ENCODE results near the gene TEFM. TPM values are rescaled to one million over a fixed set of nuclear protein-coding genes. Genes with fewer than 3 reads are reported as not detected.

The TEFM gene
- polyA plus RNA-seq, 1 experiment, result 16.6 TPM

DNA sequence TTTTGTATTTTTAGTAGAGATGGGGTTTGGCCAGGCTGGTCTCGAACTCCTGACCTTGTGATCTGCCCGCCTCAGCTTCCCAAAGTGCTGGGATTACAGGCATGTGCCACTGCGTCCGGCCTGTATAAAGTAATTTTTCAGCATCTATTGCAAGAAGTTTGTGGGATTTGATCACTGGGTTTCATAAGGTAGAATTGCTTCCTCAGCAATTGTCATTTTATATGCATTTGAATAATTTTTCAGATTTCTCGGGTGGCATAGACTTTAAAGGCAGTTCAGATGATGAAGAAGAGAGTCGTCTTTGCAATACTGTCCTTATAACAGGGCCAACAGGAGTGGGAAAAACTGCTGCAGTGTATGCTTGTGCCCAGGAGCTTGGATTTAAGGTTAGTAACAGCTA lies 37.0 kb downstream of the TEFM start:
- Histone ChIP-seq H3K4me3 (ENCODE audit: low read depth, low read length) (no peak overlapping the region), H3K27me3 (ENCODE audit: control insufficient read depth, insufficient read depth, low read length) (no peaks in the 10 kb centered on the region), H3K9me3 (ENCODE audit: control insufficient read depth, insufficient read depth, low read length) (no peaks in the 10 kb centered on the region), H3K27ac (ENCODE audit: low read depth, low read length) (no peak overlapping the region)
- DNase-seq (ENCODE audit: low read depth, low spot score), result no peak
- TF ChIP-seq, protein P1, sequence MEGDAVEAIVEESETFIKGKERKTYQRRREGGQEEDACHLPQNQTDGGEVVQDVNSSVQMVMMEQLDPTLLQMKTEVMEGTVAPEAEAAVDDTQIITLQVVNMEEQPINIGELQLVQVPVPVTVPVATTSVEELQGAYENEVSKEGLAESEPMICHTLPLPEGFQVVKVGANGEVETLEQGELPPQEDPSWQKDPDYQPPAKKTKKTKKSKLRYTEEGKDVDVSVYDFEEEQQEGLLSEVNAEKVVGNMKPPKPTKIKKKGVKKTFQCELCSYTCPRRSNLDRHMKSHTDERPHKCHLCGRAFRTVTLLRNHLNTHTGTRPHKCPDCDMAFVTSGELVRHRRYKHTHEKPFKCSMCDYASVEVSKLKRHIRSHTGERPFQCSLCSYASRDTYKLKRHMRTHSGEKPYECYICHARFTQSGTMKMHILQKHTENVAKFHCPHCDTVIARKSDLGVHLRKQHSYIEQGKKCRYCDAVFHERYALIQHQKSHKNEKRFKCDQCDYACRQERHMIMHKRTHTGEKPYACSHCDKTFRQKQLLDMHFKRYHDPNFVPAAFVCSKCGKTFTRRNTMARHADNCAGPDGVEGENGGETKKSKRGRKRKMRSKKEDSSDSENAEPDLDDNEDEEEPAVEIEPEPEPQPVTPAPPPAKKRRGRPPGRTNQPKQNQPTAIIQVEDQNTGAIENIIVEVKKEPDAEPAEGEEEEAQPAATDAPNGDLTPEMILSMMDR (IDR thresholded peaks at IDR 0.05; ENCODE audit: low read depth, low read length), result no peak
- ChIA-PET POLR2A (no interaction called here), CTCF (no interaction called here)

DNA sequence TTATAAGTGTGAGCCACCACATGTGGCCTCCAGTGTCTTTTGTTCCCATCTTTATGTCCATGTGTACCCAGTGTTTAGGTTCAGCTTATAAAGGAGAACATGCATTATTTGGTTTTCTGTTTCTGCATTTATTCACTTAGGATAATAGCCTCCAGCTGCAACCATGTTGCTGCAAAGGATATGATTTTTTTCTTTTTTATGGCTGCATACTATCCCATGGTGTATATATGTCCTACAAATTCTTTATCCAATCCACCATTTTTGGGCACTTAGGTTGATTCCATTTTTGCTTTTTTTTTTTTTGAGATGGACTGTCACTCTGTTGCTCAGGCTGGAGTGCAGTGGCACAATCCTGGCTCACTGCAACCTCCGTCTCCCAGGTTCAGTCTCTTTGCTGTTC lies 41.4 kb downstream of the TEFM start:
- DNase-seq (ENCODE audit: low read depth, low spot score), result no peak
- ChIA-PET CTCF (no interaction called here), POLR2A (no interaction called here)

DNA sequence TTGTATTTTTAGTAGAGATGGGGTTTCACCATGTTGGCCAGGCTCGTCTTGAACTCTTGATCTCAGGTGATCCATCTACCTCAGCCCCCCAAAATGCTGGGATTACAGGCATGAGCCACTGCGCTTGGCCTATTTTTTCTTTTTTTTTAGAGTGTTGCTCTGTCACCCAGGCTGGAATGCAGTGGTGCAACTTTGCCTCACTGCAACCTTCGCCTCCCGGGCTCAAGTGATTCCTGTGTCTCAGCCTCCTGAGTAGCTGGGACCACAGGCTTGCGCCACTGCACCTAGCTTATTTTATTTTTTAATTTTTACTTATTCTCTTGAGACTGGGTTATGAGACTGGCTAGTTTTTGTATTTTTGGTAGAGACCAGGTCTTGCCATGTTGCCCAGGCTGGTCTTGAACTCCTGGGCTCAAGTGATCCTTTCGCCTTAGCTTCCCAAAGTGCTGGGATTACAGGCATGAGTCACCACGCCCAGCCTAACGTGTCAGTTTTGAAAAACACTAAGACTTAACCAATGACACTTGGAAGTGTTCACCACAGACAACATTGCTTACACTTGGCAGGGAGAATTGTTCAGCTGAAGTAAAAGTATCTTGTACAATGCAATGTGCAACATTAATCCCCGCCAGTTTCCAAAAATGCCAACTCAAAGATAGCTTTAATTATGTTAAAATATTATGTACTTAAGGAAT lies 47.3 kb downstream of the TEFM start:
- CTCF ChIA-PET, result interaction anchor here (1.2 kb wide), 1 partner anchor 22 kb away, joined by 3 read pairs; no protein-coding TSS in a partner anchor
- no peak for DNase-seq (ENCODE audit: low read depth, low spot score)
- TF ChIP-seq, protein P1 (IDR thresholded peaks at IDR 0.05; ENCODE audit: low read depth, low read length), result no peak
- POLR2A ChIA-PET, result no interaction called here
- no peaks in the 10 kb centered on the region for H3K27me3 ChIP-seq (ENCODE audit: control insufficient read depth, insufficient read depth, low read length)
- no peaks in the 10 kb centered on the region for H3K9me3 ChIP-seq (ENCODE audit: control insufficient read depth, insufficient read depth, low read length)
- no peak overlapping the region for H3K4me3 ChIP-seq (ENCODE audit: low read depth, low read length)
- H3K27ac ChIP-seq (ENCODE audit: low read depth, low read length), result no peak overlapping the region

More for the DNA sequence above, 41.4 kb downstream of the TEFM start:
- Histone ChIP-seq H3K4me3 (ENCODE audit: low read depth, low read length) (no peak overlapping the region), H3K27ac (ENCODE audit: low read depth, low read length) (no peak overlapping the region), H3K9me3 (ENCODE audit: control insufficient read depth, insufficient read depth, low read length) (no peaks in the 10 kb centered on the region), H3K27me3 (ENCODE audit: control insufficient read depth, insufficient read depth, low read length) (no peaks in the 10 kb centered on the region)
- TF ChIP-seq, protein P1 (IDR thresholded peaks at IDR 0.05; ENCODE audit: low read depth, low read length), result no peak

DNA sequence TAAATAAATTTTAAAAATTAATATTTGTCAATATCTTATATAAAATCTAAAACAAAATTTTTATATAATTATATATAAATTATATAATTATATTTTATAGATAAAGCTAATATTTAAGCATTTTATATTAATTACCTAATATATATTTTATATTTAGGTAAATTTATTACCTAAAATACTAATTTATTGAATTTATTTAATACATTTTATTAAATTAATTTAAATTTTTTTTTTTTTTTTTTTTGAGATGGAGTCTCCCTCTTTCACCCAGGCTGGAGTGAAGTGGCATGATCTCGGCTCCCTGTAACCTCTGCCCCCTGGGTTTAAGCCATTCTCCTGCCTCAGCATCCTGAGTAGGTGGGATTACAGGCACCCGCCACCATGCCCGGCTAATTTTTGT lies 51.9 kb downstream of the TEFM start:
- TF ChIP-seq, protein P1 (IDR thresholded peaks at IDR 0.05; ENCODE audit: low read depth, low read length), result no peak

More for the DNA sequence above, 51.9 kb downstream of the TEFM start:
- no peaks in the 10 kb centered on the region for H3K9me3 ChIP-seq (ENCODE audit: control insufficient read depth, insufficient read depth, low read length)
- H3K27ac ChIP-seq (ENCODE audit: low read depth, low read length), result no peak overlapping the region
- no peaks in the 10 kb centered on the region for H3K27me3 ChIP-seq (ENCODE audit: control insufficient read depth, insufficient read depth, low read length)
- CTCF ChIA-PET, result no interaction called here
- no peak for DNase-seq (ENCODE audit: low read depth, low spot score)
- H3K4me3 ChIP-seq (ENCODE audit: low read depth, low read length), result no peak overlapping the region
- POLR2A ChIA-PET, result no interaction called here

Small RNA genes within 50 kb of the gene (small RNA-seq; reads per million reads assigned to genes)
- gene RNU6-298P (ENCODE audit: insufficient read length, low read depth), result not detected

Other genes with a start within 250 kb of the TEFM start
- 7.9 and 10.1 TPM in 2 replicates for gene CRLF3, start 81.5 kb downstream of the TEFM start, polyA plus RNA-seq (2011; rRNA removed)
- gene ATAD5, start 74.3 kb downstream of the TEFM start, polyA plus RNA-seq (2011; rRNA removed), result 0.61 and 1.0 TPM in 2 replicates
- gene ADAP2, start 15.7 kb upstream of the TEFM start, polyA plus RNA-seq (2011; rRNA removed), result 1.4 and 1.7 TPM in 2 replicates
- gene RNF135, start 64.8 kb upstream of the TEFM start, polyA plus RNA-seq (2011; rRNA removed), result 14.6 and 15.9 TPM in 2 replicates
- 45.5 and 60.5 TPM in 2 replicates for gene NF1, start 188.7 kb upstream of the TEFM start, polyA plus RNA-seq (2011; rRNA removed)

Data from AG04450 (cell line).